ENCODE measurements around the gene TRIM27.
"Not testable (repeated sequence)": the region's sequence is repeated elsewhere in the genome, so short reads cannot be mapped to it uniquely, and the experiment has no call there.

Gene TRIM27

GRCh38 chr6:28953039-28953584 is 29.3 kb upstream of the TRIM27 start:
- no peaks in the 10 kb centered on the region for H3K27me3 ChIP-seq (ENCODE audit: insufficient read depth, poor library complexity, severe bottlenecking)
- no peak for DNase-seq (ENCODE audit: low spot score)
- H3K36me3 ChIP-seq (ENCODE audit: low read depth), result no peaks in the 10 kb centered on the region
- no peak overlapping the region for H3K27ac ChIP-seq (ENCODE audit: poor library complexity, severe bottlenecking)
- TF ChIP-seq CTCF (IDR thresholded peaks at IDR 0.05; ENCODE audit: poor library complexity, severe bottlenecking), result no peak
- H3K4me3 ChIP-seq (ENCODE audit: severe bottlenecking), result peak overlapping the region; percentile 47
- peaks cover 10% of the 10 kb centered on the region for H3K4me1 ChIP-seq (ENCODE audit: insufficient read depth, poor library complexity, severe bottlenecking)
- no peaks in the 10 kb centered on the region for H3K9me3 ChIP-seq (ENCODE audit: severe bottlenecking)
- ATAC-seq (ENCODE audit: low read depth), result peak; percentile 57

- H3K27ac ChIP-seq (ENCODE audit: poor library complexity, severe bottlenecking); H3K27me3 ChIP-seq (ENCODE audit: insufficient read depth, poor library complexity, severe bottlenecking); H3K36me3 ChIP-seq (ENCODE audit: low read depth); H3K9me3 ChIP-seq (ENCODE audit: severe bottlenecking); DNase-seq (ENCODE audit: low spot score); H3K4me3 ChIP-seq (ENCODE audit: severe bottlenecking); ATAC-seq (ENCODE audit: low read depth): not testable (repeated sequence)
- peaks cover 17% of the 10 kb centered on the region for H3K4me1 ChIP-seq (ENCODE audit: insufficient read depth, poor library complexity, severe bottlenecking)
These were observed 25.9 kb upstream of the TRIM27 start for GRCh38 chr6:28949656-28950195.

GRCh38 chr6:28948782-28949486 is 25.1 kb upstream of the TRIM27 start:
- peaks cover 17% of the 10 kb centered on the region for H3K4me1 ChIP-seq (ENCODE audit: insufficient read depth, poor library complexity, severe bottlenecking)
- no peak for ATAC-seq (ENCODE audit: low read depth)
- H3K27ac ChIP-seq (ENCODE audit: poor library complexity, severe bottlenecking), result peak overlapping the region; percentile 80

GRCh38 chr6:28947831-28948270 is 24.1 kb upstream of the TRIM27 start:
- Histone ChIP-seq H3K4me3 (ENCODE audit: severe bottlenecking) (no peak overlapping the region), H3K27me3 (ENCODE audit: insufficient read depth, poor library complexity, severe bottlenecking) (no peaks in the 10 kb centered on the region), H3K27ac (ENCODE audit: poor library complexity, severe bottlenecking) (peak overlapping the region; percentile 80), H3K4me1 (ENCODE audit: insufficient read depth, poor library complexity, severe bottlenecking) (peaks cover 15% of the 10 kb centered on the region), H3K36me3 (ENCODE audit: low read depth) (no peaks in the 10 kb centered on the region), H3K9me3 (ENCODE audit: severe bottlenecking) (no peaks in the 10 kb centered on the region)
- ATAC-seq (ENCODE audit: low read depth) (peak; percentile 93), DNase-seq (ENCODE audit: low spot score) (peak; percentile 80)
- TF ChIP-seq CTCF (IDR thresholded peaks at IDR 0.05; ENCODE audit: poor library complexity, severe bottlenecking), result no peak

More at GRCh38 chr6:28948782-28949486, 25.1 kb upstream of the TRIM27 start:
- no peaks in the 10 kb centered on the region for H3K9me3 ChIP-seq (ENCODE audit: severe bottlenecking)
- no peak for DNase-seq (ENCODE audit: low spot score)
- no peaks in the 10 kb centered on the region for H3K36me3 ChIP-seq (ENCODE audit: low read depth)
- no peak for TF ChIP-seq CTCF (IDR thresholded peaks at IDR 0.05; ENCODE audit: poor library complexity, severe bottlenecking)
- H3K27me3 ChIP-seq (ENCODE audit: insufficient read depth, poor library complexity, severe bottlenecking), result no peaks in the 10 kb centered on the region
- no peak overlapping the region for H3K4me3 ChIP-seq (ENCODE audit: severe bottlenecking)

- TF ChIP-seq CTCF (IDR thresholded peaks at IDR 0.05; ENCODE audit: poor library complexity, severe bottlenecking), result no peak
- Histone ChIP-seq H3K27ac (ENCODE audit: poor library complexity, severe bottlenecking) (peak overlapping the region; percentile 80), H3K9me3 (ENCODE audit: severe bottlenecking) (no peaks in the 10 kb centered on the region), H3K4me3 (ENCODE audit: severe bottlenecking) (no peak overlapping the region), H3K36me3 (ENCODE audit: low read depth) (no peaks in the 10 kb centered on the region), H3K27me3 (ENCODE audit: insufficient read depth, poor library complexity, severe bottlenecking) (no peaks in the 10 kb centered on the region), H3K4me1 (ENCODE audit: insufficient read depth, poor library complexity, severe bottlenecking) (peaks cover 18% of the 10 kb centered on the region)
- no peak for DNase-seq (ENCODE audit: low spot score)
- no peak for ATAC-seq (ENCODE audit: low read depth)
These were observed 23.4 kb upstream of the TRIM27 start for GRCh38 chr6:28947067-28947765.
